ENCODE measurements around the gene GALP. TPM values are rescaled to one million over a fixed set of nuclear protein-coding genes. Genes with fewer than 3 reads are reported as not detected.

The GALP gene
- total and polyA plus RNA-seq, 4 donors, result 0.08 to 0.63 TPM; not detected in 2

GRCh38 chr19:56138069-56138468 lies 37.7 kb upstream of the GALP start (continued):
- TF ChIP-seq ZBTB33 (IDR thresholded peaks at IDR 0.05), result no peak
- no peak for TF ChIP-seq JUND (IDR thresholded peaks at IDR 0.05)
- TF ChIP-seq TAF1 (conservative IDR thresholded peaks at IDR 0.05), result no peak
- TF ChIP-seq SP1 (IDR thresholded peaks at IDR 0.05), result peak; percentile 60
- TF ChIP-seq GABPA (IDR thresholded peaks at IDR 0.05 in 1 of 2, conservative IDR thresholded peaks at IDR 0.05 in 1 of 2), result no peak

GRCh38 chr19:56139847-56140582 lies 35.8 kb upstream of the GALP start:
- no peak for TF ChIP-seq TAF1 (conservative IDR thresholded peaks at IDR 0.05)
- TF ChIP-seq, protein P1, sequence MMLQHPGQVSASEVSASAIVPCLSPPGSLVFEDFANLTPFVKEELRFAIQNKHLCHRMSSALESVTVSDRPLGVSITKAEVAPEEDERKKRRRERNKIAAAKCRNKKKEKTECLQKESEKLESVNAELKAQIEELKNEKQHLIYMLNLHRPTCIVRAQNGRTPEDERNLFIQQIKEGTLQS (IDR thresholded peaks at IDR 0.05), result no peak
- TF ChIP-seq JUND (IDR thresholded peaks at IDR 0.05), result no peak
- TF ChIP-seq YY1 (IDR thresholded peaks at IDR 0.05), result no peak
- no peak for TF ChIP-seq EGR1 (IDR thresholded peaks at IDR 0.05; ENCODE audit: low read depth in 2 of 2)
- no peak for TF ChIP-seq ZBTB33 (IDR thresholded peaks at IDR 0.05)
- TF ChIP-seq, protein P2, sequence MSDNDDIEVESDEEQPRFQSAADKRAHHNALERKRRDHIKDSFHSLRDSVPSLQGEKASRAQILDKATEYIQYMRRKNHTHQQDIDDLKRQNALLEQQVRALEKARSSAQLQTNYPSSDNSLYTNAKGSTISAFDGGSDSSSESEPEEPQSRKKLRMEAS (IDR thresholded peaks at IDR 0.05), result no peak
- TF ChIP-seq RAD21 (IDR thresholded peaks at IDR 0.05), result no peak
- TF ChIP-seq REST (IDR thresholded peaks at IDR 0.05), result no peak
- TF ChIP-seq FOXA1 (IDR thresholded peaks at IDR 0.05), result no peak
- TF ChIP-seq HNF4G (IDR thresholded peaks at IDR 0.05), result no peak
- no peak for TF ChIP-seq FOXA2 (IDR thresholded peaks at IDR 0.05)
- TF ChIP-seq SP1 (IDR thresholded peaks at IDR 0.05), result no peak
- TF ChIP-seq GABPA (IDR thresholded peaks at IDR 0.05 in 1 of 2, conservative IDR thresholded peaks at IDR 0.05 in 1 of 2), result no peak
- TF ChIP-seq RXRA (IDR thresholded peaks at IDR 0.05), result no peak
- no peak for TF ChIP-seq CTCF (IDR thresholded peaks at IDR 0.05; ENCODE audit: low read depth, low read length, missing input control)
- no peak for TF ChIP-seq HNF4A (conservative IDR thresholded peaks at IDR 0.05)
- TF ChIP-seq NR2F2 (IDR thresholded peaks at IDR 0.05), result no peak
- Histone ChIP-seq H3K27me3 (ENCODE audit: control insufficient read depth in 4 of 4, insufficient read depth in 4 of 4, low read length in 3 of 4) (no peaks in the 10 kb centered on the region), H3K27ac (ENCODE audit: low read depth in 1 of 2, low read length in 2 of 2) (peak overlapping the region; percentile 72 to 90), H3K4me3 (ENCODE audit: low read depth in 1 of 3, low read length in 3 of 3) (peak overlapping the region; percentile 50 to 53 (median 52)), H3K4me1 (ENCODE audit: control insufficient read depth in 4 of 4, insufficient read depth in 4 of 4, low read length in 3 of 4) (peaks cover 11 to 72% (median 69%) of the 10 kb centered on the region in 4 donors), H3K36me3 (ENCODE audit: control insufficient read depth in 4 of 4, insufficient read depth in 3 of 4, low read depth in 1 of 4, low read length in 3 of 4) (no peaks in the 10 kb centered on the region), H3K9me3 (ENCODE audit: control insufficient read depth in 4 of 4, low read length in 3 of 4) (no peaks in the 10 kb centered on the region), H3K9ac (ENCODE audit: low read depth in 1 of 2, low read length in 2 of 2) (peak overlapping the region in 1 of 2 donors; percentile 50)
- WGBS, result 39% methylated on average over 22 of the region's 22 CpGs
- no peak for DNase-seq (ENCODE audit: low spot score)
